Fibroblast of skin of right quadriceps (primary cell): ENCODE data around the gene KLHL2.
"Not testable (repeated sequence)": the region's sequence is repeated elsewhere in the genome, so short reads cannot be mapped to it uniquely, and the experiment has no call there.

Source experiments
- DNase-seq: peaks from one replicate; pipeline ENCODE4 v3.0.0-alpha.2; 2013

KLHL2 gene

GRCh38 chr4:165203541-165204461 is 3.6 kb upstream of the KLHL2 start:
- DNase-seq: no peak

- peak; percentile 52 for DNase-seq
Measured at GRCh38 chr4:165204462-165204830, 2.9 kb upstream of the KLHL2 start.

- DNase-seq: no peak
Measured at GRCh38 chr4:165207016-165207430, 338 bp upstream of the KLHL2 start.

GRCh38 chr4:165208221-165208652 is 876 bp downstream of the KLHL2 start:
- DNase-seq: no peak

GRCh38 chr4:165208741-165209388 is 1.5 kb downstream of the KLHL2 start:
- DNase-seq: no peak

- DNase-seq: no peak
Measured at GRCh38 chr4:165209796-165210195, 2.4 kb downstream of the KLHL2 start.

GRCh38 chr4:165210566-165210965 is 3.2 kb downstream of the KLHL2 start:
- DNase-seq: no peak

GRCh38 chr4:165212647-165213046 is 5.3 kb downstream of the KLHL2 start:
- DNase-seq: not testable (repeated sequence)

GRCh38 chr4:165213404-165213803 is 6.0 kb downstream of the KLHL2 start:
- not testable (repeated sequence) for DNase-seq

GRCh38 chr4:165213991-165214709 is 6.8 kb downstream of the KLHL2 start:
- not testable (repeated sequence) for DNase-seq

GRCh38 chr4:165215034-165215751 is 7.8 kb downstream of the KLHL2 start:
- DNase-seq: peak; percentile 82

GRCh38 chr4:165215761-165216487 is 8.6 kb downstream of the KLHL2 start:
- not testable (repeated sequence) for DNase-seq

- no peak for DNase-seq
Measured at GRCh38 chr4:165217325-165217724, 10.0 kb downstream of the KLHL2 start.

- not testable (repeated sequence) for DNase-seq
Measured at GRCh38 chr4:165221306-165221705, 13.9 kb downstream of the KLHL2 start.

- not testable (repeated sequence) for DNase-seq
Measured at GRCh38 chr4:165221993-165222650, 14.8 kb downstream of the KLHL2 start.

- peak; percentile 24 for DNase-seq
Measured at GRCh38 chr4:165222651-165222994, 15.3 kb downstream of the KLHL2 start.

GRCh38 chr4:165227401-165227800 is 20.0 kb downstream of the KLHL2 start:
- not testable (repeated sequence) for DNase-seq

GRCh38 chr4:165229490-165230200 is 22.3 kb downstream of the KLHL2 start:
- not testable (repeated sequence) for DNase-seq

- not testable (repeated sequence) for DNase-seq
Measured at GRCh38 chr4:165232623-165233433, 25.5 kb downstream of the KLHL2 start.

GRCh38 chr4:165234766-165235165 is 27.4 kb downstream of the KLHL2 start:
- no peak for DNase-seq
